Esophagus squamous epithelium (tissue), 4 donors: ENCODE results near the gene GLIPR2.

Experiments
- POLR2A ChIP-seq, 4 donors: fragments of 450-650 bp; IDR thresholded peaks; one replicate each; pipeline ENCODE4 v1.6.1; 2017; ENCODE audit warnings: antibody characterized with exemption in 4 of 4, mild to moderate bottlenecking in 4 of 4, moderate library complexity in 3 of 4
- TF ChIP-seq, protein P1 (sequence below), 6 experiments: fragments of 450-650 bp in 4 of 6; fragments of 200-600 bp in 2 of 6; sonication (generic) in 2 of 6; IDR thresholded peaks; one replicate each; pipeline ENCODE4 v1.5.1; 2016 to 2019; ENCODE audit warnings: antibody characterized with exemption in 6 of 6, mild to moderate bottlenecking in 4 of 6, moderate library complexity in 4 of 6

DNA sequence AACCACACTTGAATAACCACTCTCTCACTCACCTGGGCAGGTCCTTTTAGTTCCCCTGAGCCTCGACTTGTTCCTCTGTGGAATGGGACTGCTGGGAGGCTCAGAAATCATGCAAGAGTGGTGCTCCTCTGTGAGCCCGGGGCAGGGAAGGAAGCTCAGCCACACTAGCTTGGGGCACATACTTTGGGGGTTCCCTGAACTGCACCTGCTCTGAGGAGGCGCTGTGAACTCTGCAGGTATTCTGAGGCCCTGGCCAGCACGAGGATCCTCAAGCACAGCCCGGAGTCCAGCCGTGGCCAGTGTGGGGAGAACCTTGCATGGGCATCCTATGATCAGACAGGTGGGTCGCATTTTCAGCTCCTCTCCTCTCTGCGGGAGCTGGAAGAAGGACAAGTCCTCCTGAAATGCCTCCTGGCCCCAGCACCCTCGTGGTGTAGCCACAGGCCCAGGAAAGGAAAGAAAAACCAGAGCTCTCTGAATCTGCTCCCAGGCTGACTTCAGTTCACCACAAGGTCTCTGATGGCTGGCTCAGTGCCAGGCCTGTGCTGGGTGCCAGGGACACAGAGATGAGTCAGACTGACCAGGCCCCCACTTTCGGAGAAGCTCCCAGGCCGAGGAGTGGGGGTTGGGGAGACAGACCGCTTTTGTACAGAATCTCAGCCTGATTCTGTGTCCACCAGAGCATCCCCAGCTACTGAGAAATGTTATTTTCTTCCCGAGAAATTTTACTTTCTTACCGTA is 11.9 kb downstream of the GLIPR2 start:
- TF ChIP-seq, protein P1, sequence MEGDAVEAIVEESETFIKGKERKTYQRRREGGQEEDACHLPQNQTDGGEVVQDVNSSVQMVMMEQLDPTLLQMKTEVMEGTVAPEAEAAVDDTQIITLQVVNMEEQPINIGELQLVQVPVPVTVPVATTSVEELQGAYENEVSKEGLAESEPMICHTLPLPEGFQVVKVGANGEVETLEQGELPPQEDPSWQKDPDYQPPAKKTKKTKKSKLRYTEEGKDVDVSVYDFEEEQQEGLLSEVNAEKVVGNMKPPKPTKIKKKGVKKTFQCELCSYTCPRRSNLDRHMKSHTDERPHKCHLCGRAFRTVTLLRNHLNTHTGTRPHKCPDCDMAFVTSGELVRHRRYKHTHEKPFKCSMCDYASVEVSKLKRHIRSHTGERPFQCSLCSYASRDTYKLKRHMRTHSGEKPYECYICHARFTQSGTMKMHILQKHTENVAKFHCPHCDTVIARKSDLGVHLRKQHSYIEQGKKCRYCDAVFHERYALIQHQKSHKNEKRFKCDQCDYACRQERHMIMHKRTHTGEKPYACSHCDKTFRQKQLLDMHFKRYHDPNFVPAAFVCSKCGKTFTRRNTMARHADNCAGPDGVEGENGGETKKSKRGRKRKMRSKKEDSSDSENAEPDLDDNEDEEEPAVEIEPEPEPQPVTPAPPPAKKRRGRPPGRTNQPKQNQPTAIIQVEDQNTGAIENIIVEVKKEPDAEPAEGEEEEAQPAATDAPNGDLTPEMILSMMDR (IDR thresholded peaks at IDR 0.05), result no peak
- no peak for TF ChIP-seq POLR2A (IDR thresholded peaks at IDR 0.05)
